Measurements from ENCODE around the gene KIF25. TPM values are rescaled to one million over a fixed set of nuclear protein-coding genes. Genes with fewer than 3 reads are reported as not detected.

Gene KIF25
- total and polyA plus RNA-seq, 7 experiments from 2014 or later, result 0.86 TPM; not detected in 6

DNA sequence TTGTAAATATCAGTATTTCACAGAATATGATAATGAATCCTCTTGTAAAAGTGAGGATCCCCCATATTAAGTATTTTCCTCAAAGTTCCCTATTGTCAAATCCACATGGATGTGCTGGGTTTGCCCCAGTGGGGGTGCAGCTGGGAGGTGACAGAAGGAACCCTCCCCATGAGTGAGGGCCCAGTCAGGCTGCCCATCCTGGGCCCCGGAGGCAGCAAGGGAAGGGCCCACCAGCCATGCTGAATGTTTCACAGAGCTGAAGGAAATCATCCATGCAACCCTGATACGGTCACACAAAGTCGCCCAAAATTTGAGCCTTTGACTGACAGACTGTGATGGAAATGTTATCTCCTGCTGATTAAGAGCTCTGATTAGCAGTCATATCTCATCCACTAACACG lies 41.8 kb downstream of the KIF25 start:
- Mint-ChIP-seq H3K4me3 (no peak overlapping the region), H3K27ac (no peak overlapping the region), H3K9me3 (peaks cover 0 to 70% (median 20%) of the 10 kb centered on the region in 11 donors), H3K27me3 (peaks cover 3 to 37% (median 29%) of the 10 kb centered on the region in 5 donors), H3K36me3 (peaks cover 0 to 4% (median 0%) of the 10 kb centered on the region in 5 donors), H3K4me1 (peaks cover 2 to 16% (median 8%) of the 10 kb centered on the region in 7 donors)
- no peak overlapping the region for H3K27ac ChIP-seq (ENCODE audit: low read depth, low read length)
- H3K9me3 ChIP-seq (ENCODE audit: control insufficient read depth in 2 of 3, low read length in 3 of 3), result peaks cover 0 to 45% (median 3%) of the 10 kb centered on the region in 3 experiments
- ATAC-seq, result no peak
- no peak overlapping the region for H3K4me3 ChIP-seq (ENCODE audit: low read length)
- ChIA-PET CTCF (no interaction called here), POLR2A (no interaction called here)
- intact Hi-C loops (cut with micrococcal nuclease), result no loop called here
- DNase-seq, result no peak
- H3K27me3 ChIP-seq (ENCODE audit: control insufficient read depth in 2 of 2, insufficient read depth in 2 of 2, low read length in 2 of 2), result no peaks in the 10 kb centered on the region
- no peaks in the 10 kb centered on the region for H3K36me3 ChIP-seq (ENCODE audit: control insufficient read depth in 2 of 3, insufficient read depth in 3 of 3, low read length in 3 of 3)
- H3K4me1 ChIP-seq (ENCODE audit: control insufficient read depth in 2 of 2, insufficient read depth in 2 of 2, low read length in 2 of 2), result no peaks in the 10 kb centered on the region

DNA sequence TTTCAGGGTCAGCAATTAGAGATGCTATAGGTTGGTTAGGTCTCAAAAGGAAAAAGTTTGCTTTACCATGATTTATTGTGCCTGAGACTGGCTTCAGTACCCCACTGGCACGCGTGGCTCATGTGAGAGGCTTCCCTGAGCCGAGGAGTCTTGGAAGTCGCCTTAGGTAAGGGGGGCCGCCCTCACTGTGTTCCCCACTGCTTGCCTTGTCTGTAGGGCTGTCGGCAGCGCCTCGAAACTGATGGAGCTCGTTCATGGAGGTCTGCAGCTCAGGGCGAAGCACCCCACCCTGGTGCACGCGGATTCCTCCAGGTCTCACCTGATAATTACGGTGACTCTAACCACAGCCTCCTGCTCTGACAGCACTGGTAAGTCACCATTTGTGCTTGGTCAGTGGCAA lies 42.4 kb downstream of the KIF25 start:
- no peak overlapping the region for H3K27ac Mint-ChIP-seq
- Histone ChIP-seq H3K27ac (ENCODE audit: low read depth, low read length) (no peak overlapping the region), H3K36me3 (ENCODE audit: control insufficient read depth in 2 of 3, insufficient read depth in 3 of 3, low read length in 3 of 3) (no peaks in the 10 kb centered on the region), H3K4me1 (ENCODE audit: control insufficient read depth in 2 of 2, insufficient read depth in 2 of 2, low read length in 2 of 2) (no peaks in the 10 kb centered on the region), H3K4me3 (ENCODE audit: low read length) (no peak overlapping the region), H3K9me3 (ENCODE audit: control insufficient read depth in 2 of 3, low read length in 3 of 3) (peaks cover 0 to 45% (median 3%) of the 10 kb centered on the region in 3 experiments), H3K27me3 (ENCODE audit: control insufficient read depth in 2 of 2, insufficient read depth in 2 of 2, low read length in 2 of 2) (no peaks in the 10 kb centered on the region)
- intact Hi-C loops (cut with micrococcal nuclease), result no loop called here
- ATAC-seq (no peak), DNase-seq (no peak)
- H3K36me3 Mint-ChIP-seq, result peaks cover 0 to 4% (median 0%) of the 10 kb centered on the region in 5 donors
- peaks cover 0 to 32% (median 24%) of the 10 kb centered on the region in 5 donors for H3K27me3 Mint-ChIP-seq
- peaks cover 2 to 13% (median 8%) of the 10 kb centered on the region in 7 donors for H3K4me1 Mint-ChIP-seq
- ChIA-PET POLR2A (no interaction called here), CTCF (no interaction called here)
- H3K4me3 Mint-ChIP-seq, result no peak overlapping the region
- peaks cover 0 to 70% (median 20%) of the 10 kb centered on the region in 11 donors for H3K9me3 Mint-ChIP-seq

DNA sequence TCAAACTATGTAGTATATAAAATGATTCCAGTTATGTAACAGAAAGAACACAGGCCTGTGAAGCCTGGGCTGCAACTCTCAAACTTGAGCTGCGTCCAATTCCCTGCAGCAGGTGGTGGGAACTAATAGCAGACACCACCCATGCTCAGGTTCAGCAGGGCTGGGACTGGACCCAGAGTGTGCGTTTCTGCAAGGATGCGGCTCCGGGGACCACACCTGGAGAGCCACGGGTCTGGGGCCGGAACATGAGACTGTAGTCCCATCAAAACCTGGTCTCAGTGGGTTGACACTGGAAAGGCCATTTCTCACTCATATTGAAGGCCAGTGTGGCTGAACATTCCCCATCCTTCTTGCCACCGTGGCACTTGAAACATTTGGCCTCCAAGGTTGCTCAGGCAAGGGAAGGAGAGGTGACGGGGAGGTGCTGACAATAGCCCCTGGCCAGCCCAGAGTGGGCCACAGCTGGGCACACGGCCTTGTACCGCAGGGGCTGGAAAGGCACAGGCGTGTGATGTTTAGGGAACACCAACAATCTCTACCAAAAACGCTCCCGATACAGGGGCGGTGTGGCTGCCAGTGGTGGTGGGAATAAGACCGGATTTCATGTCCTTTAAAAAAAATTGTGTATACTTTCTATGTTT lies 43.5 kb downstream of the KIF25 start:
- Mint-ChIP-seq H3K36me3 (peaks cover 0 to 4% (median 0%) of the 10 kb centered on the region in 5 donors), H3K27ac (no peak overlapping the region), H3K4me1 (peaks cover 0 to 4% (median 3%) of the 10 kb centered on the region in 7 donors), H3K4me3 (no peak overlapping the region), H3K9me3 (peaks cover 0 to 65% (median 14%) of the 10 kb centered on the region in 11 donors), H3K27me3 (peaks cover 0 to 20% (median 17%) of the 10 kb centered on the region in 5 donors)
- H3K4me3 ChIP-seq (ENCODE audit: low read length), result no peak overlapping the region
- no peaks in the 10 kb centered on the region for H3K27me3 ChIP-seq (ENCODE audit: control insufficient read depth in 2 of 2, insufficient read depth in 2 of 2, low read length in 2 of 2)
- no peaks in the 10 kb centered on the region for H3K36me3 ChIP-seq (ENCODE audit: control insufficient read depth in 2 of 3, insufficient read depth in 3 of 3, low read length in 3 of 3)
- ATAC-seq (no peak), DNase-seq (no peak)
- ChIA-PET POLR2A (no interaction called here), CTCF (no interaction called here)
- H3K27ac ChIP-seq (ENCODE audit: low read depth, low read length), result no peak overlapping the region
- H3K9me3 ChIP-seq (ENCODE audit: control insufficient read depth in 2 of 3, low read length in 3 of 3), result peaks cover 0 to 45% (median 3%) of the 10 kb centered on the region in 3 experiments
- intact Hi-C loops (cut with micrococcal nuclease), result no loop called here
- H3K4me1 ChIP-seq (ENCODE audit: control insufficient read depth in 2 of 2, insufficient read depth in 2 of 2, low read length in 2 of 2), result no peaks in the 10 kb centered on the region

DNA sequence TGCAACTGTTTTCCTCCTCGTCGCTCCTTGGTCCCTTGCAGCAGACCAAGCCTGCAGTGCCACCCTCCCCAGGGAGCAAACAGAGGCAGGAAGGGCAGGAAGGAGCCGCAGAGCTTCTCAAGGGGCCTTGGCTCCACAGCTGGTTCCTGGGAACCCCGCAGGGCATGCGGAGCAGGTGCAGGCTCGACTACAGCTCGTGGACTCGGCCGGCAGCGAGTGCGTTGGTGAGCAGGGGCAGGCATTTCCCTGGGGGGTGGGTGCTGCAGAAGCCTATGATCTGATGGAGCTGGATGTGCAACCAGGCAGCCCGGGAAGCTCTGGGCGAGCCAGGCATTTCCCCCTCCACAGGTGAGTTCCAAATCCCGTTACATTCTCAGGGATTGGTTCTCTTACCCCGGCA lies 44.5 kb downstream of the KIF25 start:
- H3K4me1 Mint-ChIP-seq, result no peaks in the 10 kb centered on the region
- Histone ChIP-seq H3K9me3 (ENCODE audit: control insufficient read depth in 2 of 3, low read length in 3 of 3) (peaks cover 0 to 45% (median 3%) of the 10 kb centered on the region in 3 experiments), H3K4me3 (ENCODE audit: low read length) (no peak overlapping the region), H3K27ac (ENCODE audit: low read depth, low read length) (no peak overlapping the region), H3K27me3 (ENCODE audit: control insufficient read depth in 2 of 2, insufficient read depth in 2 of 2, low read length in 2 of 2) (no peaks in the 10 kb centered on the region), H3K4me1 (ENCODE audit: control insufficient read depth in 2 of 2, insufficient read depth in 2 of 2, low read length in 2 of 2) (no peaks in the 10 kb centered on the region), H3K36me3 (ENCODE audit: control insufficient read depth in 2 of 3, insufficient read depth in 3 of 3, low read length in 3 of 3) (no peaks in the 10 kb centered on the region)
- ChIA-PET POLR2A (no interaction called here), CTCF (no interaction called here)
- H3K27me3 Mint-ChIP-seq, result peaks cover 0 to 14% (median 10%) of the 10 kb centered on the region in 5 donors
- intact Hi-C loops (cut with micrococcal nuclease), result no loop called here
- DNase-seq (no peak), ATAC-seq (no peak)
- H3K27ac Mint-ChIP-seq, result no peak overlapping the region
- H3K36me3 Mint-ChIP-seq, result peaks cover 0 to 4% (median 0%) of the 10 kb centered on the region in 5 donors
- no peak overlapping the region for H3K4me3 Mint-ChIP-seq
- peaks cover 0 to 58% (median 14%) of the 10 kb centered on the region in 11 donors for H3K9me3 Mint-ChIP-seq

DNA sequence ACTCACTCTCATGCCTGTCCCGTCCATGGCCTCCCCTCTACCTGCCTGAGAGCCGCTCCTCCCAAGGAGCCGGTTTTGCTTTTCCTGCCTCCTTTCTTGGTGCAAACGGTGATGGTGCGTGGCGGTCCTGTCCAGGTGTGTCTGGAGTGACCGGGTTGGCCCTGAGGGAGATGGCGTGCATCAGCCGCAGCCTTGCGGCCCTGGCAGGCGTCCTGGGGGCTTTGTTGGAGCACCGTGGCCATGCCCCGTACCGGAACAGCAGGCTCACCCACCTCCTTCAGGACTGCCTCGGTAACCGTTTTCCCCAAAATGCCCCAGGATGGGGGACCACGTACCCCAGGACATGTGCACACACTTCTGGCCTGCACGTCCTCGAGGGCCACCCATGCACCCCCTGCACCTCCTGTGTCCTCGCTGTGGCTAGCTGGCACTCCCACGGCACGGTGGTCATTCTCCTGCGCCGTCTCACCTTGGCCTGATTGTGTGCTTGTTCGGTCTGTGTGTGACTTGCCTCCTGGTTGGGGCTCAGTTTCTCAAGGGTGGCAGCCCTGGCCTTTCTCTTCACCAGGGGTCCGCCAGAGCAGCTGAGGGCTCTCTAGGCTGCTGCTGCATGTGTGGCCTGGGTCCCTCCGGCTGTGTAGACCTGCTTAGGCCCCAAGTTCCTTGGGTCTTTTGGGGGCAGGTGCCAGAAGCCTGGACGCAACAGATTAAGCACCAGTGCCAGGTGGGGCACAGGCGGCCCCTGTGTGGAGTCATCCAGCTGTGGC lies 45.1 kb downstream of the KIF25 start:
- intact Hi-C loops (cut with micrococcal nuclease), result no loop called here
- H3K4me1 Mint-ChIP-seq, result no peaks in the 10 kb centered on the region
- H3K27ac Mint-ChIP-seq, result no peak overlapping the region
- no peak overlapping the region for H3K27ac ChIP-seq (ENCODE audit: low read depth, low read length)
- ATAC-seq (no peak), DNase-seq (no peak)
- ChIA-PET CTCF (no interaction called here), POLR2A (no interaction called here)
- no peaks in the 10 kb centered on the region for H3K36me3 Mint-ChIP-seq
- H3K4me3 ChIP-seq (ENCODE audit: low read length), result no peak overlapping the region
- peaks cover 0 to 45% (median 3%) of the 10 kb centered on the region in 3 experiments for H3K9me3 ChIP-seq (ENCODE audit: control insufficient read depth in 2 of 3, low read length in 3 of 3)
- H3K27me3 Mint-ChIP-seq, result peaks cover 0 to 8% (median 4%) of the 10 kb centered on the region in 5 donors
- H3K36me3 ChIP-seq (ENCODE audit: control insufficient read depth in 2 of 3, insufficient read depth in 3 of 3, low read length in 3 of 3), result no peaks in the 10 kb centered on the region
- no peaks in the 10 kb centered on the region for H3K4me1 ChIP-seq (ENCODE audit: control insufficient read depth in 2 of 2, insufficient read depth in 2 of 2, low read length in 2 of 2)
- no peaks in the 10 kb centered on the region for H3K27me3 ChIP-seq (ENCODE audit: control insufficient read depth in 2 of 2, insufficient read depth in 2 of 2, low read length in 2 of 2)
- H3K4me3 Mint-ChIP-seq, result no peak overlapping the region
- peaks cover 0 to 52% (median 13%) of the 10 kb centered on the region in 11 donors for H3K9me3 Mint-ChIP-seq

DNA sequence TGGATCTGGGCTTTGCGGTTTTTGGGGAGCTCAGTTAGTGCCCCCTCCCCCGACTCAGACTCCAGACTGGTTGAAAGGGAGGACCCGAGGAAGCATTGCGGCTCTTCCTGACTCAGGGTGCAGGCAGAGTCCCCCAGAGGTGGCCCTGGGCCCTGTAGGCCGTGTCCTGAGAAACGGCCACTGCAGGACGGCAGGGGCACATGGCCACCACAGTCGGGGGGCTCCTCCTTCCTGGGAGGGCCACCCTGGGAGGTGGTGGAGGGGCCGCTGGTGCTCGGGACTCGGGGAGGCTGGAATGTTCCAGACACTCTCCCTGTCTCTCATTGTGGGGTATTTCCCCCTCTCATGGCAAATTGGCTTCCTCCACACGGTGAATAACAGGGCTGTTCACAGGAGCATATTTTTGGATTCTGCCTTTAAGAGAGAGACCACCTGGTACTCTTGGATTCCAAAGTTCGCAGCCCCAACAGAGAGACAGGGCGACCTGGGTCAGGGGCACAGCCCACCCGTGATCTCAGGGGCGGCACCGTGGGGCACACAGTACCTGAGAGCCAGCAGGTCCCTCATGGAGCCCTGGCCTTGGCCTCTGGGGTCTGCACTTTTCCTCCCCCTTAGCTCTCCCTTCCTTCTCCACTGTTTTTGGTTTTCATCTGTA lies 45.8 kb downstream of the KIF25 start:
- H3K27ac Mint-ChIP-seq, result no peak overlapping the region
- H3K4me3 ChIP-seq (ENCODE audit: low read length), result no peak overlapping the region
- no peak overlapping the region for H3K27ac ChIP-seq (ENCODE audit: low read depth, low read length)
- POLR2A ChIA-PET, result no interaction called here
- no peaks in the 10 kb centered on the region for H3K4me1 Mint-ChIP-seq
- no peaks in the 10 kb centered on the region for H3K36me3 ChIP-seq (ENCODE audit: control insufficient read depth in 2 of 3, insufficient read depth in 3 of 3, low read length in 3 of 3)
- intact Hi-C loops (cut with micrococcal nuclease), result no loop called here
- CTCF ChIA-PET, result no interaction called here
- no peaks in the 10 kb centered on the region for H3K36me3 Mint-ChIP-seq
- DNase-seq (no peak), ATAC-seq (no peak)
- no peaks in the 10 kb centered on the region for H3K4me1 ChIP-seq (ENCODE audit: control insufficient read depth in 2 of 2, insufficient read depth in 2 of 2, low read length in 2 of 2)
- peaks cover 0 to 45% (median 11%) of the 10 kb centered on the region in 11 donors for H3K9me3 Mint-ChIP-seq
- H3K27me3 Mint-ChIP-seq, result peaks cover 0 to 5% (median 0%) of the 10 kb centered on the region in 5 donors
- H3K9me3 ChIP-seq (ENCODE audit: control insufficient read depth in 2 of 3, low read length in 3 of 3), result peaks cover 0 to 42% (median 3%) of the 10 kb centered on the region in 3 experiments
- H3K27me3 ChIP-seq (ENCODE audit: control insufficient read depth in 2 of 2, insufficient read depth in 2 of 2, low read length in 2 of 2), result no peaks in the 10 kb centered on the region
- no peak overlapping the region for H3K4me3 Mint-ChIP-seq

All from naive thymus-derived CD4-positive, alpha-beta T cell (primary cell).